A549 treated with CORT108297 at 1 μM for 4 hours (cell line): ENCODE results near the gene NT5DC1. TPM values are rescaled to one million over a fixed set of nuclear protein-coding genes. Genes with fewer than 3 reads are reported as not detected.

Source experiments
- total RNA-seq: library from RNA; stranded (reverse); fragments of 200-300 nt; extraction: Qiagen RNA extraction; gene quantifications from 5 replicates; pipeline ENCODE4 v1.2.3, GENCODE V29; 2022

NT5DC1 gene
- 22.7 to 30.2 TPM (median 28.4 TPM) in 5 replicates for total RNA-seq

DNA sequence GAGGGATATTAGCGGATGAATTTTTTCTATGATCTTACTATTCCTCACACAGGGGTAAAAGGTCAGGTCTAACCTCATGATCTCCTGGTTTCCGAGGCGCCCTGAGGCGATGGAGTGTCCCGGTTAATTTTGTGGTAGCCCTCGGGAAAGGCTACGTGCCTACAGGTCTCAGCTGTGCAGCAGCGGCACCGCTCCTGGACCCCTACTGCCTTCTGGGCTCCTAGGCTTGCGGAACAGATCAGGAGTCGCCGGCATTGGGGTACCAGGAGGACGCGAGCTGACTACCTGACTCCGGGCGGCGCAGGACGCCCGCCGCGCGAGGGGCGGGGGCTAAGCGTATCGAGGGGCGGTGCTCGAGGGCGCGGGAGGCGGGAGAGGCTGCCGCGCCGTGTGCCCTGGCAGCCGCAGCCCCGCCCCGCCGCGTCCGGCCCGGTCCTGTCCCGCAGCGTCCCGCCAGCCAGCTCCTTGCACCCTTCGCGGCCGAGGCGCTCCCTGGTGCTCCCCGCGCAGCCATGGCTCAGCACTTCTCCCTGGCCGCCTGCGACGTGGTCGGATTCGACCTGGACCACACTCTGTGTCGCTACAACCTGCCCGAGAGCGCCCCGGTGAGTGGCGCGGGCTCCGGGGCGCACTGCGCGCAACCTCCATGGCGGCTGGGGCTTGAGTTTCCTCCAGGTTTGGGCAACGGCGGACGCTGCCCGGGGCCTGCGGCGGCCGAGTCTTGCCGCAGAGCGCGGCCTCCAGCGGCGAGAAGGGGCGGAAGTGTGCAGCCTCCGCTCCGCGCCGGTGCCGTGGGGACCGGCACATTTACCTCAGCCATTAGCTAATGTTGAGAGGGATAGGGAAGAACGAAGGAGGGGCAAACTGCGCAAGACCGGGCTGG, at the start of gene NT5DC1:
NT5DC1 (plus strand) TSS at position 435 of the 883 bp plus-strand sequence; CDS start at position 513, 78 bp downstream.

DNA sequence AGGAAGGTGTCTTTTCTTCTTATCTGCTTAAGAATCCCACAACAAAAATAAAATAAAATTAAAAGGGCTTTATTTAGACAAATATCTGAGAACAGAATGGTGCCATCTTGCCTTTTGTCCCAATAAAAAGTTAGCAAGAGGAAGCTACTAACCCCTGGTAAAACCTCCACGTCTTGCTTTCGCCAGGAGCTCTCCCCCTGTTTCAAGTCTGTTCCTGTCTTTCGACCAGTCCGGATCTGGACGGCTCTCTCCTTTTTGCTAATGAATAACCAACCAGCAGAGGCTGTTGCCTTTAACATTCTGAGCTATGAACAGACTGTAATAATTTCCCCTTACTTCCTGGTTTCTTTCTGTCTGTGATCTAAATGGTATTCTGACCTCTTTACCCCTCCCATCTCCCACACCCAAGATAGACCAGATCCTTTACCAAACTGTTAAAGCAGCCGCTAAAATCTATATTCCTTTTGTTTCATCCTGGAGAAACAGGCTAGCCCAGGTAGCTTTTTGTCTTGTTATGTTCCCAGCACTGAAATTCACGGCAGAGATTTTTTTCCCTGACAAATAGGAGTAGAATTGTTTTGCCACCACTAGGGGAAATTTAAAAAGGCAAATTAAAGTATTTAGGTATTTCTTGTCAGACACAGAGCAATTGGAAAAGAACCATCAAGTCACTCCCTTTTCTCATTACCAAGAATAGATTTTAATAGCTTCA, 39.9 kb upstream of the NT5DC1 start, which contains the start of gene FRK:
FRK (minus strand) TSS at position 320 of the 712 bp plus-strand sequence. CDS start 580 bp downstream, outside the sequence.

DNA sequence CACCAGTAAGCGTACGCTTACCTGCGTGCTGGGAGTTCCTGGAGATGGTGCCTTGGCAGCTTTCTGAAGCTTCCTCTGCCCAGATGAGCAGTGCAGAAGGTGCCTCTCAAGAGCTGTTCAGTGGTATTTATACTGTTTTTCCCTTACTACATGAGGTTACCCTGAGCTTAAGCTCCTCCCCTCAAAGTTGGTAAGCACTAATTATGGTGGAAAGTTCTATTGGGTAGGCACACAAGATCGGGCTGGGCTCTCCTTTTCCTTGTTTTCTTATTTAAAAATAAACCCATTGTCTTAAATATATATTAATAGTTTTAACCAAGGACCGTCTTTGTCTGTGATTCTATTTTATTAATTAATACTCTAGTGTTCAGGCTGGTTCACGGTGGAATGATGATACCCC, 25.4 kb downstream of the NT5DC1 start, which contains the start of gene COL10A1:
COL10A1 (minus strand) TSS at position 101 of the 400 bp plus-strand sequence. CDS start 640 bp downstream, outside the sequence.

DNA sequence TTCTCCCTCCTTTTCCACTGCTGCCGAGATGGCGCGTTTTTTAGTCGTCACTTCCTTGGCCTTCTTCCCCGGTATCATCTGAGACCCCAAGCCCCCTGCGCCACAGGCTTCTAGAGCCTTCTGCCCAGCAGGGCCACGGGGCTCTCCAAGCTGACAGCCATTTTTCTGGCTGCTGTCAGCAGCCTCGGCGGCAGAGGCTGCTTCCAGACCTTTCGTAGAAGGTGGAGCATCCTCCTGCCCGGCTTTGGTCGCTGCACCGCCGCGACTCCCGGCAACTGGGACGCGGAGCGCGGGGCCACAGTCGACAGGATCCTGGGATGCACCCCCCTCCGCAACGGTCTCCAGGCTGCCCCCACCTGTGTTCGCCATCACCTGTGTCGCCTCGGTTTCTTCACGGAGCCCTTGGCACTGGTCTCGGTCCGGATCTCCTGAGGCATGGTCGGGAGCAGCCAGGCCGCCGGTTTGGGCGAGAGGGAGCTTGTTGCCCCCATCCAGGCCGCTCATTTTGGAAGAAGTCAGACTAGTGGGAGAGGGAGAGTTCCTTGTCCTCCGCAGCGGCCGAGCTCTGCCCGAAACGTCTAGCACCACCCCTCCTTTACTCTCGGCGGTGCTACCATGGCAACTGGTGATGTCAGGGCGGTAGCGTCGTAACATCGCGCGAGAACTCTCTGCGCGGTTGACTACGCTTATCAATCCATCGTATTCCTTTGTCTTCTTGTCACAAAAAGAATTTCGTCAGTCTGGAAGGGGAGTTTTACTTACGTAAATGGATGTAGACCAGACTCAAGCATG, 153.0 kb downstream of the NT5DC1 start, which contains the start of gene TSPYL4:
TSPYL4 (minus strand) TSS at position 571 of the 792 bp plus-strand sequence; CDS start at position 504, 67 bp downstream.

DNA sequence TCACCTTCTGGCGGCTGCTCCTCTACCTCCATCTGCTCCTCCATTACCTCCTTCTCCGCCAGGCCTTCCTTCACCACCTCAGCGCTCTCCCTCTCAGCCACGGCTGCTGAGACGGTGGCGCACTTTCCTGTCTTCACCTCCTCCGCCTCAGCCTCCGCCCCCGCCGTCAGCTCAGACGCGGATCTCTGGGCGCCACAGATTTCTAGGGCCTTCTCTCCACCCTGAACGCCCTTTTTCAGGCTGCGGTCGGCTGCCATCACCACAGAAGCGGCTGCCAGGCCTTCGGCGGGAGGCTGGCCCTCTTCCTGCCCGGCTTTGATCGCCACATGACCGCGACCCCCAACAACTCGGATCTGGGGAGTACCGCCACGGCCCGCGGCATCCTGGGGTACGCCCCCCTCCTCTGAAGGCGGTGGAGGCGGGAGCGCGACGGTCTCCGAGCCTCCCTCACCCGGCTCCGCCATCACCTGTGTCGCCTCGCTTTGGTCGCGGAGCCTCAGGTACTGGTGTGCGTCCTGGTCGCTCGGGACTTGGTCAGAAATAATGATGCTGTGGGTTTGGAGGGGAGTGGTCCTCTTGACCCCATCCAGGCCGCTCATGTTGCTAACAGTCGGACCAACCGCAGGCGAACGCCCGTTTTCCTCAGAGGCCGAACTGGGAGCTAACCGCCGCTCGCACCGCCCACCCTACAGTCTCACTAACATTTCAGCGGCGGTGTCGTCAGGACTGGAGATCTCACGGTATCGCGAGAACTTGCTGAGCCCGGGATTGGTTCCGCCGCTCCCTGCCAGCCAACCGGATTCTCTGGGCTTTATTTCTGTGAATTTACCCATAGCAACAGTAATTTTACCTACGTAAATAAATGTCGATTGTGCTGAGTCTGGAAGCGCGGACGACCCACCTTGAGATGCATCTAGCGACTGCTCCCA, 178.8 kb downstream of the NT5DC1 start, which contains the start of gene TSPYL1:
TSPYL1 (minus strand) TSS at position 699 of the 929 bp plus-strand sequence; CDS start at position 599, 100 bp downstream.

Other genes starting within 250 kb of the NT5DC1 start
- 1.2 to 1.6 TPM (median 1.4 TPM) in 5 replicates for gene FRK, start 40.0 kb upstream of the NT5DC1 start, total RNA-seq
- gene COL10A1, start 25.3 kb downstream of the NT5DC1 start, total RNA-seq, result 0.02 TPM in 1 of 5 replicates, not detected in the others
- 2.9 to 3.6 TPM (median 3.4 TPM) in 5 replicates for gene TSPYL4, start 153.2 kb downstream of the NT5DC1 start, total RNA-seq
- 27.7 to 33.6 TPM (median 28.2 TPM) in 5 replicates for gene TSPYL1, start 179.1 kb downstream of the NT5DC1 start, total RNA-seq